KMS-11 (cell line): Measurements from ENCODE around the gene MAST3.

Experiments used
- H2AFZ ChIP-seq: fragments of 200-600 bp; sonication (generic); 2 replicates; pipeline ENCODE4 v1.6.1; 2016; ENCODE audit warnings: antibody characterized with exemption, mixed run types, low read depth
- H3K27ac ChIP-seq: fragments of 200-600 bp; sonication (generic); 2 replicates; pipeline ENCODE4 v1.6.1; 2016; ENCODE audit warnings: mild to moderate bottlenecking, mixed run types
- H3K27me3 ChIP-seq: fragments of 200-600 bp; sonication (generic); 2 replicates; pipeline ENCODE4 v1.6.1; 2017; ENCODE audit warnings: mild to moderate bottlenecking, low read depth, mixed run types, moderate library complexity; ENCODE audit not compliant: insufficient read depth
- H3K36me3 ChIP-seq: fragments of 200-600 bp; sonication (generic); 2 replicates; pipeline ENCODE4 v1.6.1; 2017; ENCODE audit warnings: mild to moderate bottlenecking, mixed run types; ENCODE audit not compliant: insufficient read depth
- H3K4me1 ChIP-seq: fragments of 200-600 bp; sonication (generic); 2 replicates; pipeline ENCODE4 v1.6.1; 2016; ENCODE audit warnings: mild to moderate bottlenecking, low read depth, mixed run types; ENCODE audit not compliant: poor library complexity, severe bottlenecking
- H3K4me2 ChIP-seq: fragments of 200-600 bp; sonication (generic); 2 replicates; pipeline ENCODE4 v1.7.0; 2016; ENCODE audit warnings: mild to moderate bottlenecking, mixed run types
- H3K4me3 ChIP-seq: fragments of 200-600 bp; sonication (generic); IDR thresholded peaks from 2 replicates; pipeline ENCODE4 v1.6.1; 2017; ENCODE audit warnings: low read depth, low read length, mixed read lengths; ENCODE audit not compliant: insufficient read depth
- H3K79me2 ChIP-seq: fragments of 200-600 bp; sonication (generic); 2 replicates; pipeline ENCODE4 v1.6.1; 2016; ENCODE audit warnings: low read depth, mixed run types; ENCODE audit not compliant: insufficient read depth
- H3K9ac ChIP-seq: fragments of 200-600 bp; sonication (generic); 2 replicates; pipeline ENCODE4 v1.6.1; 2016; ENCODE audit warnings: mild to moderate bottlenecking, mixed run types
- H4K20me1 ChIP-seq: fragments of 200-600 bp; sonication (generic); 2 replicates; pipeline ENCODE4 v1.6.1; 2016; ENCODE audit warnings: mild to moderate bottlenecking, mixed run types; ENCODE audit not compliant: insufficient read depth
- TF ChIP-seq, protein P1 (sequence below): fragments of 200-600 bp; sonication (generic); conservative IDR thresholded peaks from 2 replicates; pipeline ENCODE4 v1.6.1; 2017; ENCODE audit warnings: low read depth, mild to moderate bottlenecking, antibody characterized with exemption, low read length, moderate library complexity, mixed read lengths

MAST3 gene

DNA sequence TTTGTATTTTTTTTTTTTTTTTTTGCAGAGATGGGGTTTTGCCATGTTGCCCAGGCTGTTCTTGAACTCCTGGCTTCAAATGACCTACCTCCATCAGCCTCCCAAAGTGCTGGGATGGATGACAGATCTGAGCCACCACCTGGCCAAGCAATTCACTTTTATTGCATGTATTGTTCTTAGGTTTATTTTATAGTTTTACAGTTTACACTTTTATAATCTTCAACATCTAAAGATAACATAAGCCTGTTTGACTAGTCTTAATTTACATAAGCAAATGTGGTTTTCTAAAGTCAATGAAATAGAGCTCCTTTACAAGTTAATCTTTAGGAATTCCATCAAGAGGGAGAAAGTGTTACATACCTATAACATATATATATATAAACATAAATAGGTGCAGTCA is 86.0 kb downstream of the MAST3 start:
- Histone ChIP-seq H3K9ac (no peak overlapping the region), H3K79me2 (no peaks in the 10 kb centered on the region), H4K20me1 (no peaks in the 10 kb centered on the region), H3K4me3 (no peak overlapping the region), H2AFZ (no peak overlapping the region), H3K27me3 (no peaks in the 10 kb centered on the region; the same call in 1 of the 2 replicates), H3K27ac (no peak overlapping the region), H3K36me3 (no peaks in the 10 kb centered on the region), H3K4me1 (no peaks in the 10 kb centered on the region), H3K4me2 (no peak overlapping the region)
- TF ChIP-seq, protein P1, sequence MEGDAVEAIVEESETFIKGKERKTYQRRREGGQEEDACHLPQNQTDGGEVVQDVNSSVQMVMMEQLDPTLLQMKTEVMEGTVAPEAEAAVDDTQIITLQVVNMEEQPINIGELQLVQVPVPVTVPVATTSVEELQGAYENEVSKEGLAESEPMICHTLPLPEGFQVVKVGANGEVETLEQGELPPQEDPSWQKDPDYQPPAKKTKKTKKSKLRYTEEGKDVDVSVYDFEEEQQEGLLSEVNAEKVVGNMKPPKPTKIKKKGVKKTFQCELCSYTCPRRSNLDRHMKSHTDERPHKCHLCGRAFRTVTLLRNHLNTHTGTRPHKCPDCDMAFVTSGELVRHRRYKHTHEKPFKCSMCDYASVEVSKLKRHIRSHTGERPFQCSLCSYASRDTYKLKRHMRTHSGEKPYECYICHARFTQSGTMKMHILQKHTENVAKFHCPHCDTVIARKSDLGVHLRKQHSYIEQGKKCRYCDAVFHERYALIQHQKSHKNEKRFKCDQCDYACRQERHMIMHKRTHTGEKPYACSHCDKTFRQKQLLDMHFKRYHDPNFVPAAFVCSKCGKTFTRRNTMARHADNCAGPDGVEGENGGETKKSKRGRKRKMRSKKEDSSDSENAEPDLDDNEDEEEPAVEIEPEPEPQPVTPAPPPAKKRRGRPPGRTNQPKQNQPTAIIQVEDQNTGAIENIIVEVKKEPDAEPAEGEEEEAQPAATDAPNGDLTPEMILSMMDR, result no peak

DNA sequence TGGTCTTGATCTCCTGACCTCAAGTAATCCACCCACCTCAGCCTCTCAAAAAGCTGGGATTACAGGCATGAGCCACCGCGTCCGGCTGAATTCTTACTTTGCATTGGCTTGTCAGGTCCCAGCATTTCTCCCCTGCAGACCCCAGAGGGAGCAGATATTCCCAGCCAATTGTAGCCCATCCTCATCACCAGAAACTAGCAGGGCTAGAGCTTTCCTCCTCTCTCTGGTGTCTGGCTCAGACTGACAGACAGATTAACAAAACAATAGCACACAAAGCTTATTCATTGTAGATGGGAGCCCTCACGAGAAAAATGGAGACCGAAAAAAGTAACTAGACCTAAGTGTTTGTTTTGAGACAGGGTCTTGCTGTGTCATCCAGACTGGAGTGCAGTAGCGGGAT is 88.0 kb downstream of the MAST3 start:
- TF ChIP-seq, protein P1, result no peak
- Histone ChIP-seq H3K4me2 (no peak overlapping the region), H3K4me1 (no peaks in the 10 kb centered on the region), H3K36me3 (no peaks in the 10 kb centered on the region), H3K27ac (no peak overlapping the region), H4K20me1 (no peaks in the 10 kb centered on the region), H3K79me2 (no peaks in the 10 kb centered on the region), H3K4me3 (no peak overlapping the region), H3K9ac (no peak overlapping the region), H3K27me3 (no peaks in the 10 kb centered on the region; the same call in 1 of the 2 replicates), H2AFZ (no peak overlapping the region)

DNA sequence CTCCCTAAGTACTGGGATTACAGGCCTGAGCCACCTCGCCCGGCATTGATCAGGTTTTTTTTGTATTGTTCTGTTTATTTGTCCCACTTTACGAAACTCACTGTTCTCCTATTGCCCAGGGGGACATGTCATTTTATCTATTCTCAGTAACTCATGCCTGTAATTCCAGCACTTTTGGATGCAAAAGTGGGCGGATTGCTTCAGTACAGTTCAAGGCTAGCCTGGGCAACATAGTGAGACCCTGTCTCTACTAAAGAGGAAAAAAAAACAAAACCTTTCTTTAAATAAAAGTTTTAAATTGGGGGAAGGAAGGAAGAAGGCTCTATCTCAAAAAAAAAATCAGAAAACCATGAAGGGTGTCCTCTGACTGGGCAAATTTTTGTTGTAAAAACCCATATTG is 92.7 kb downstream of the MAST3 start:
- TF ChIP-seq, protein P1, result no peak
- Histone ChIP-seq H3K4me2 (no peak overlapping the region), H3K4me3 (no peak overlapping the region), H3K27me3 (no peaks in the 10 kb centered on the region), H3K79me2 (no peaks in the 10 kb centered on the region; the same call in 1 of the 2 replicates), H3K36me3 (no peaks in the 10 kb centered on the region), H3K27ac (no peak overlapping the region), H4K20me1 (no peaks in the 10 kb centered on the region), H3K9ac (no peak overlapping the region), H3K4me1 (peaks cover 8% of the 10 kb centered on the region), H2AFZ (no peak overlapping the region)

DNA sequence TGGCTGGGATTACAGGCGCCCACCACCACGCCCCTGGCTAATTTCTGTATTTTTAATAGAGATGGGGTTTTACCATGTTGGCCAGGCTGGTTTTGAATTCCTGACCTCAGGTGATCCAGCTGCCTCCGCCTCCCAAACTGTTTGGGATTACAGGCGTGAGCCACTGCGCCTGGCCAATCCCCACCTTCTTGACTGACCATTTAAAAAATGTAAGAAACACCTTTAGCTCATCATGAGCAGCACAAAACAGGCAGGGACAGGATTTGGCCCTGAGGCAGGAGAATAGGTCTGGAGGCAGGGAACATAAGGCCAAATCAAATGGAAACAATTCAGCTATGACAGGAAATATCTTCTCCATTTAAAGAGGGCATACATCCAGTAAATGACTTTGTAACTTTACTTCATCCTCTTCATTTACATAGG is 94.1 kb downstream of the MAST3 start:
- TF ChIP-seq, protein P1, result no peak
- no peaks in the 10 kb centered on the region; the same call in 1 of the 2 replicates for H3K79me2 ChIP-seq
- no peaks in the 10 kb centered on the region for H4K20me1 ChIP-seq
- H3K4me3 ChIP-seq, result no peak overlapping the region
- H2AFZ ChIP-seq, result peak overlapping the region; percentile 72
- H3K27me3 ChIP-seq, result no peaks in the 10 kb centered on the region
- no peaks in the 10 kb centered on the region for H3K36me3 ChIP-seq
- peak overlapping the region; percentile 25; the same call in 1 of the 2 replicates for H3K9ac ChIP-seq
- peaks cover 12% of the 10 kb centered on the region for H3K4me1 ChIP-seq
- peak overlapping the region; percentile 80 for H3K4me2 ChIP-seq
- peak overlapping the region; percentile 47; the same call in 1 of the 2 replicates for H3K27ac ChIP-seq
